ENCODE measurements around the gene PKD1L1. TPM values are rescaled to one million over a fixed set of nuclear protein-coding genes. Genes with fewer than 3 reads are reported as not detected.
"Not testable (repeated sequence)": the region's sequence is repeated elsewhere in the genome, so short reads cannot be mapped to it uniquely, and the experiment has no call there.

PKD1L1 gene
- total RNA-seq, 4 donors from 2014 or later, result 0.38 to 81.7 (median 0.82) TPM

DNA sequence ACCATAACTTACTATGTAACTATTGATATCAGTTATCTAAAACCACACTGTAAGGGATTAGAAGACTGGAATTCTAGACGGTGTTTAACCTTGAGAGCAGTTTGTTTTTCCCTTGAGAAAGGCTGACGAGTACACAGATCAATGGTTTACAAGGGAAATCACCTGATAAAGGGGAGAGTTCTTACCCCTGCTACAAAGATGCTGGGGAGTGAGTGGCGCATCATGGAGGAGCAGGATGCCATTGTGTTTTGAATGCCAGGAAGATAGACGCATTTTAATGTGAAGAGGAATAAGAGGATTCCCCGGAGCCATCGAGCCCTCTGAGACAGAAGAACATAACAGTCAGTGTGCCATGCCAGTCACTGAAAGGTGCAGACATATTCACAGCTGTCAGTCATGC is 145.2 kb downstream of the PKD1L1 start:
- ATAC-seq (ENCODE audit: low FRiP score) (no peak), DNase-seq (ENCODE audit: low spot score) (no peak)
- TF ChIP-seq, protein P1, sequence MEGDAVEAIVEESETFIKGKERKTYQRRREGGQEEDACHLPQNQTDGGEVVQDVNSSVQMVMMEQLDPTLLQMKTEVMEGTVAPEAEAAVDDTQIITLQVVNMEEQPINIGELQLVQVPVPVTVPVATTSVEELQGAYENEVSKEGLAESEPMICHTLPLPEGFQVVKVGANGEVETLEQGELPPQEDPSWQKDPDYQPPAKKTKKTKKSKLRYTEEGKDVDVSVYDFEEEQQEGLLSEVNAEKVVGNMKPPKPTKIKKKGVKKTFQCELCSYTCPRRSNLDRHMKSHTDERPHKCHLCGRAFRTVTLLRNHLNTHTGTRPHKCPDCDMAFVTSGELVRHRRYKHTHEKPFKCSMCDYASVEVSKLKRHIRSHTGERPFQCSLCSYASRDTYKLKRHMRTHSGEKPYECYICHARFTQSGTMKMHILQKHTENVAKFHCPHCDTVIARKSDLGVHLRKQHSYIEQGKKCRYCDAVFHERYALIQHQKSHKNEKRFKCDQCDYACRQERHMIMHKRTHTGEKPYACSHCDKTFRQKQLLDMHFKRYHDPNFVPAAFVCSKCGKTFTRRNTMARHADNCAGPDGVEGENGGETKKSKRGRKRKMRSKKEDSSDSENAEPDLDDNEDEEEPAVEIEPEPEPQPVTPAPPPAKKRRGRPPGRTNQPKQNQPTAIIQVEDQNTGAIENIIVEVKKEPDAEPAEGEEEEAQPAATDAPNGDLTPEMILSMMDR (IDR thresholded peaks at IDR 0.05), result no peak

- TF ChIP-seq, protein P1 (IDR thresholded peaks at IDR 0.05), result no peak
- ATAC-seq (ENCODE audit: low FRiP score) (no peak), DNase-seq (ENCODE audit: low spot score) (no peak)
Measured at GRCh38 chr7:47801423-47801822, 146.8 kb downstream of the PKD1L1 start.

GRCh38 chr7:47799524-47799923 is 148.7 kb downstream of the PKD1L1 start:
- no peak for DNase-seq (ENCODE audit: low spot score)
- peak; percentile 25 for ATAC-seq (ENCODE audit: low FRiP score)
- TF ChIP-seq, protein P1 (IDR thresholded peaks at IDR 0.05), result no peak

GRCh38 chr7:47796347-47796746 is 151.9 kb downstream of the PKD1L1 start:
- DNase-seq (ENCODE audit: low spot score) (no peak), ATAC-seq (ENCODE audit: low FRiP score) (no peak)
- TF ChIP-seq, protein P1 (IDR thresholded peaks at IDR 0.05), result no peak

GRCh38 chr7:47795631-47796030 is 152.6 kb downstream of the PKD1L1 start:
- TF ChIP-seq, protein P1 (IDR thresholded peaks at IDR 0.05), result no peak

GRCh38 chr7:47795126-47795525 is 153.1 kb downstream of the PKD1L1 start:
- DNase-seq (ENCODE audit: low spot score); ATAC-seq (ENCODE audit: low FRiP score): not testable (repeated sequence)

More at GRCh38 chr7:47795631-47796030, 152.6 kb downstream of the PKD1L1 start:
- ATAC-seq (ENCODE audit: low FRiP score) (peak; percentile 67), DNase-seq (ENCODE audit: low spot score) (no peak)

DNA sequence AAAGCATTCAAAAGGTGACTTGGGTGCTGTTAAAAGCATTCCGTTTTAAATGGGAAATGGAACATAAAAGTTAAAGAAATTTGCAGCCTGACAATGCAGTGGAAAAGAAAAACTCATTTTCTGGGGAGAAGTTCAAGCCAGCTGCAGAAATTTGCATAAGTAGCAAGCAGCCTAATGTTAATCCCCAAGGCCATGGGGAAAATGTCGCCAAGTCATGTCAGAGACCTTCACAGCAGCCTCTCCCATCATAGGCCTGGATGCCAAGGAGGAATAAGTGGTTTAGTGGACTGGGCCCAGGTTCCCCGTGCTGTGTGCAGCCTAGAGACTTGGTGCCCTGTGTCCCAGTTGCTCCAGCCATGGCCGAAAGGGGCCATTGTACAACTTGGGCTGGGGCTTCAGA is 154.2 kb downstream of the PKD1L1 start:
- DNase-seq (ENCODE audit: low spot score) (no peak), ATAC-seq (ENCODE audit: low FRiP score) (no peak)
- TF ChIP-seq, protein P1 (IDR thresholded peaks at IDR 0.05), result no peak

- ATAC-seq (ENCODE audit: low FRiP score); DNase-seq (ENCODE audit: low spot score): not testable (repeated sequence)
Measured at GRCh38 chr7:47793186-47793585, 155.1 kb downstream of the PKD1L1 start.
